Psoas muscle (tissue), 8 donors: ENCODE measurements around the gene KCTD1. TPM values are rescaled to one million over a fixed set of nuclear protein-coding genes. Genes with fewer than 3 reads are reported as not detected.

Experiments used
- ATAC-seq, 4 donors: fragments of 200-7000 bp; cut with Tn5 transposase; one replicate each; pipeline ENCODE4 v1.9.1; 2020; ENCODE audit warnings: moderate library complexity in 3 of 4, mild to moderate bottlenecking in 2 of 4
- DNase-seq, 2 donors: peaks; one replicate each; pipeline ENCODE4 v3.0.0-alpha.2; 2020
- H3K27ac ChIP-seq: fragments of 200-600 bp; one replicate; pipeline ENCODE4 v1.8.0; 2022
- H3K27me3 ChIP-seq, 3 donors: fragments of 200-600 bp in 1 of 3; one replicate each; pipeline versions ENCODE4 v1.6.1 to v1.8.0; 2013 to 2022; ENCODE audit warnings: low read length in 2 of 3, mild to moderate bottlenecking in 2 of 3, moderate library complexity in 1 of 3; ENCODE audit not compliant: insufficient read depth in 3 of 3
- H3K36me3 ChIP-seq, 2 donors: fragments of 200-600 bp in 1 of 2; one replicate each; pipeline versions ENCODE4 v1.6.1 to v1.8.0; 2013 to 2022; ENCODE audit warnings: low read depth in 1 of 2, mild to moderate bottlenecking in 1 of 2, moderate library complexity in 1 of 2; ENCODE audit not compliant: insufficient read depth in 1 of 2
- H3K4me1 ChIP-seq: fragments of 200-600 bp; one replicate; pipeline ENCODE4 v1.8.0; 2022
- H3K4me3 ChIP-seq: fragments of 200-600 bp; one replicate; pipeline ENCODE4 v1.8.0; 2022; ENCODE audit warnings: mild to moderate bottlenecking
- H3K9me3 ChIP-seq: fragments of 200-600 bp; one replicate; pipeline ENCODE4 v1.8.0; 2022
- whole genome bisulfite sequencing, 3 donors: extraction: QIAGEN DNeasy Blood & Tissue Kit; methylation state at CpG; one replicate each; pipeline versions ENCODE4 v1.1.6 to v1.1.7; 2013; 5-methylcytosine and 5-hydroxymethylcytosine counted together
- intact Hi-C, 2 donors: fragments of 100-400 bp; cut with DNase I; formaldehyde crosslinking; loops; one replicate each; pipeline versions ENCODE4 v1.11.0 to v1.14.2; 2022
- polyA plus RNA-seq, 3 donors: library from polyadenylated mRNA; stranded (reverse); fragments of 200-250 nt; gene quantifications; one replicate each; pipeline ENCODE4 v1.2.3, GENCODE V29; 2013
- total RNA-seq, 4 donors: library from RNA; stranded (reverse); fragmentation: NEBNext Ultra II Directional in 2 of 4; extraction: Animal tissue kit (Norgen Biotek cat#: 25700) in 2 of 4; gene quantifications; one replicate each; pipeline versions ENCODE4 v1.2.1 to v1.2.4, GENCODE V29; 2021 to 2023
- TF ChIP-seq, protein P1 (sequence below): fragments of 200-600 bp; IDR thresholded peaks from one replicate; pipeline ENCODE4 v1.8.0; 2022; ENCODE audit warnings: antibody characterized with exemption
- donor health status: healthy with polysubstance abuse.
- donor health status: DM: no; HTN: no; CAD: no; lungs with moderate emphysema.
- donor health status: Bipolar disorder and iron deficiency.
- donor health status: healthy.
- donor health status: DM: yes; HTN: yes; CAD: no.
- donor health status: DM: no; HTN: no; CAD: no.
- donor health status: DM: no; HTN: no; CAD: no.
- donor health status: DM: yes; HTN: yes; CAD: no.

Gene KCTD1
- total and polyA plus RNA-seq, 7 donors: 2.6 to 8.6 (median 3.5) TPM

DNA sequence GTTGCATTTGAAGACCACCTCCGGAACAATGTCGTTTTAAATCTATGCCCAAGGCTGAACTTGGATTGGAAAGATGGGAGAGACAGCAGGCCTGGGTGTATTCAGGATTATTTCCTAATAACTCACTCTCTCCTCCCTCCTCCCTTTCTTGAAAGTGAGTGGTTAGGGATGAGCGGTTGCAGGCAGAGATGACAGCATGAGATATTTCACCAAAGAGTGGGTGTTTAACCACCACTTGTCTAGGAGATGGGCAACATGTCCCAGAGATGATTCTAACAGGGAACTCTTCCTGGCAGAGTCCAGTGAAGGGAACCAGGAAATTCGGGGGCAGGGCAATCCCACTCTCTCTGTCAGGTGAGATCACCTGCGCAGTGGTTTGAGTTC lies 123.2 kb downstream of the KCTD1 start:
- no peak for ATAC-seq
- H3K27ac ChIP-seq: no peak overlapping the region
- intact Hi-C loops: no loop called here
- H3K36me3 ChIP-seq: no peaks in the 10 kb centered on the region
- no peak overlapping the region for H3K4me3 ChIP-seq
- DNase-seq: no peak
- 83 to 84% (median 84%) methylated on average over 5 of the region's 5 CpGs for WGBS, 3 donors
- peaks cover 3% of the 10 kb centered on the region for H3K4me1 ChIP-seq
- H3K27me3 ChIP-seq: no peaks in the 10 kb centered on the region
- H3K9me3 ChIP-seq: no peaks in the 10 kb centered on the region
- TF ChIP-seq, protein P1, sequence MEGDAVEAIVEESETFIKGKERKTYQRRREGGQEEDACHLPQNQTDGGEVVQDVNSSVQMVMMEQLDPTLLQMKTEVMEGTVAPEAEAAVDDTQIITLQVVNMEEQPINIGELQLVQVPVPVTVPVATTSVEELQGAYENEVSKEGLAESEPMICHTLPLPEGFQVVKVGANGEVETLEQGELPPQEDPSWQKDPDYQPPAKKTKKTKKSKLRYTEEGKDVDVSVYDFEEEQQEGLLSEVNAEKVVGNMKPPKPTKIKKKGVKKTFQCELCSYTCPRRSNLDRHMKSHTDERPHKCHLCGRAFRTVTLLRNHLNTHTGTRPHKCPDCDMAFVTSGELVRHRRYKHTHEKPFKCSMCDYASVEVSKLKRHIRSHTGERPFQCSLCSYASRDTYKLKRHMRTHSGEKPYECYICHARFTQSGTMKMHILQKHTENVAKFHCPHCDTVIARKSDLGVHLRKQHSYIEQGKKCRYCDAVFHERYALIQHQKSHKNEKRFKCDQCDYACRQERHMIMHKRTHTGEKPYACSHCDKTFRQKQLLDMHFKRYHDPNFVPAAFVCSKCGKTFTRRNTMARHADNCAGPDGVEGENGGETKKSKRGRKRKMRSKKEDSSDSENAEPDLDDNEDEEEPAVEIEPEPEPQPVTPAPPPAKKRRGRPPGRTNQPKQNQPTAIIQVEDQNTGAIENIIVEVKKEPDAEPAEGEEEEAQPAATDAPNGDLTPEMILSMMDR: no peak

DNA sequence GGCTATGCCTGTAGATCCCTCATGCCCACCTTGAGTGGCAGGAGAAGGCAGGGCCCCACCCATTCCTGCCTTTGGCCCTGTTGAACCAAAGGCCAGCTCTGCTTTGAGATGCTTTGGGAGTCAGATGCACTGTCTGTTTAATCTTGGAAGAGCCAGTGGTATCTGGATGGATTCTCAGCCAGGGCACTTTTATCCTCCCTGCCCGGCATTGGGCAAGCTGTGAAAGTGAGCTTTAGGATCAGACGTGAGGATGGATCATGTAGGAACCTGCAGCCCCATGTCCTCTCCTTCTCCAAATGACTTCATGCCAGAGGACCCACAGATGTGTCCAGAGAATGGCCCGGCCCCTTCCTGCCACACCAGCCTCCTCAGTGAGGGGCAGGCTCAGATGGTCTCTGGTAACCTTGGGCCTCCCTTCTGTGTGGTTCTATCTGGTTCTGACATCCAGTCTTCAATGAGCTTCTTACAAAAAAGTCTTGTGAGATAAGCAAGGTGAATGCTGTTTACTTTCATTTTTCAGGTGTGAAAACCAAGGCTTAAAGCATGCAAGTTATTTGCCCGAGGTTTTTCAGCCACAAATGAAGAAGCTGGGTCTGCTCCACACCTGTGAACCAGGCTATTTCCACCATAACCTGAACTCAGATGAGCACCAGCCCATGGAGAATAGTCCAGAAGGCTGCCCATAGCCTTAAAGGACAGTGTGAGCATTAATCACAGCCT lies 123.8 kb downstream of the KCTD1 start:
- TF ChIP-seq, protein P1: no peak

DNA sequence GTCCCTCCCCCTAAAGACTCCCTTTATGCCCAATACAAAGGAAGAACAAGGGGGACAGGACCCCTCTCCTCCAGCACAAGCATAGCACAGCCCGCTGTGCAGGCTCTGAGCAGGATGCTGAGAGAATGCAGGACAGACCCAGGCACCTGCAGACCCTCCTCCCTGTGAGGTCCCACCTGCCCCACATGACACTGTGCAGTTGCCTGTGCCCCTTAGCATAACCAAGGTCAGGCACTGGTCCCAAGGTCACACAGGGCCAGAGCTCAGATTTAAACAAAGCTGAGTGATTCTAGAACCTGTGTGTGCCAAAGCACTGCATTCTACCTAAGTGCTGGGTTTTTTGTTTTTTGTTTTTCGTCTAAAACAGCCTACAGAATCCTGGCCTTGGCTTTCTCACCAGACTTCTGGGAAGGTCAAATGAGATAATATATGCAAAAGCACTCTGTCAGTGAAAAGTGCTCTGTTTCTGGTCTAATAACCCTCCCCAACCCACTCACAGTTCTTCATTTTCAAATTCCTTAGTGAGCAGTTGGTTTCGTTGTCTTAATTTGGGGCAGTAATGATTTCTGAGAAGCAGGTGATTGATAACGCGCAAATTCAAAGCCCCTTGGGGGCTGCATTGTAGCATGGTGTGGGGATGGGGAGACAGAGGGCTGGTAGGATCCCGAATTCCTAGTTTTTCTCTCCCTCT lies 125.7 kb downstream of the KCTD1 start:
- H3K9me3 ChIP-seq: no peaks in the 10 kb centered on the region
- intact Hi-C loops: no loop called here
- H3K27me3 ChIP-seq: no peaks in the 10 kb centered on the region
- no peak for ATAC-seq
- TF ChIP-seq, protein P1: no peak
- WGBS, 3 donors: 87 to 91% (median 90%) methylated on average over 6 of the region's 6 CpGs
- H3K4me1 ChIP-seq: no peaks in the 10 kb centered on the region
- H3K27ac ChIP-seq: no peak overlapping the region
- no peaks in the 10 kb centered on the region for H3K36me3 ChIP-seq
- H3K4me3 ChIP-seq: no peak overlapping the region
- DNase-seq: no peak

More for the DNA sequence above, 123.8 kb downstream of the KCTD1 start:
- H3K27ac ChIP-seq: no peak overlapping the region
- no peaks in the 10 kb centered on the region for H3K4me1 ChIP-seq
- ATAC-seq (no peak), DNase-seq (no peak)
- no peaks in the 10 kb centered on the region for H3K36me3 ChIP-seq
- WGBS, 3 donors: 83 to 93% (median 84%) methylated on average over 4 of the region's 4 CpGs
- H3K27me3 ChIP-seq: no peaks in the 10 kb centered on the region
- intact Hi-C loops: no loop called here
- no peak overlapping the region for H3K4me3 ChIP-seq
- no peaks in the 10 kb centered on the region for H3K9me3 ChIP-seq

DNA sequence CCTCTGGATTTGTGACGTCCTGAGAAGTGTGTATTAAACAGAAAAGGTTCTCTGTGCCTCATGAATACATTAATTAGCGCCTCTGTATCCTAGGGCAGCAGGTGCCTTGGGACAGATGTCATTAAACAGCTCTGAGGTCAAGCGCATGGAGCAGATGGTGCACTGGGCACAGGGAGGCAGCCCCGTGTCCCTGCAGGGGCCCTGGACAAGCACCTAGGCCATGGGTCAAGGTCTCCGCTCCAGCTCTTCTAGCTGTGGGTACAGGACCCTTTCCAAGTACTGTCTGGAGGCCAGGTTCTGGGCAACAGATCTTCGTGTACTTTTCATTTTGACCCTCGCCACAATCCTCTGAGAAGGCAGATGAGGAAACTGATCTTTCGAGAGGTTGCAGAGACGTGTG lies 126.4 kb downstream of the KCTD1 start:
- WGBS, 3 donors: 83 to 87% (median 83%) methylated on average over 9 of the region's 9 CpGs
- TF ChIP-seq, protein P1: no peak

More for the DNA sequence above, 126.4 kb downstream of the KCTD1 start:
- H3K4me1 ChIP-seq: no peaks in the 10 kb centered on the region
- no peaks in the 10 kb centered on the region for H3K27me3 ChIP-seq
- no peaks in the 10 kb centered on the region for H3K36me3 ChIP-seq
- no peak overlapping the region for H3K27ac ChIP-seq
- no peaks in the 10 kb centered on the region for H3K9me3 ChIP-seq
- no peak for ATAC-seq
- DNase-seq: no peak
- intact Hi-C loops: no loop called here
- no peak overlapping the region for H3K4me3 ChIP-seq
